Muscle layer of duodenum (tissue), 2 donors: ENCODE data around the gene SEMA3C.

ENCODE experiments used
- H3K27ac ChIP-seq: one replicate; pipeline ENCODE4 v1.7.0; 2013; ENCODE audit warnings: mild to moderate bottlenecking, low read length
- H3K27me3 ChIP-seq: one replicate; pipeline ENCODE4 v1.7.0; 2013; ENCODE audit warnings: low read depth, mild to moderate bottlenecking, control low read depth, low read length
- H3K36me3 ChIP-seq, 2 donors: one replicate each; pipeline ENCODE4 v1.7.0; 2013; ENCODE audit warnings: low read length in 2 of 2, control low read depth in 1 of 2, mild to moderate bottlenecking in 1 of 2; ENCODE audit not compliant: insufficient read depth in 2 of 2, control insufficient read depth in 1 of 2
- H3K4me1 ChIP-seq, 2 donors: one replicate each; pipeline ENCODE4 v1.7.0; 2013; ENCODE audit warnings: low read length in 2 of 2, mild to moderate bottlenecking in 2 of 2, control low read depth in 1 of 2, moderate library complexity in 1 of 2; ENCODE audit not compliant: insufficient read depth in 2 of 2, control insufficient read depth in 1 of 2
- H3K4me3 ChIP-seq, 2 donors: one replicate each; pipeline ENCODE4 v1.7.0; 2013; ENCODE audit warnings: low read length in 2 of 2, low read depth in 1 of 2, mild to moderate bottlenecking in 1 of 2
- H3K9me3 ChIP-seq, 2 donors: one replicate each; pipeline ENCODE4 v1.7.0; 2013; ENCODE audit warnings: low read length in 2 of 2, control low read depth in 1 of 2, mild to moderate bottlenecking in 1 of 2; ENCODE audit not compliant: control insufficient read depth in 1 of 2
- donor health status: healthy.

SEMA3C gene

DNA sequence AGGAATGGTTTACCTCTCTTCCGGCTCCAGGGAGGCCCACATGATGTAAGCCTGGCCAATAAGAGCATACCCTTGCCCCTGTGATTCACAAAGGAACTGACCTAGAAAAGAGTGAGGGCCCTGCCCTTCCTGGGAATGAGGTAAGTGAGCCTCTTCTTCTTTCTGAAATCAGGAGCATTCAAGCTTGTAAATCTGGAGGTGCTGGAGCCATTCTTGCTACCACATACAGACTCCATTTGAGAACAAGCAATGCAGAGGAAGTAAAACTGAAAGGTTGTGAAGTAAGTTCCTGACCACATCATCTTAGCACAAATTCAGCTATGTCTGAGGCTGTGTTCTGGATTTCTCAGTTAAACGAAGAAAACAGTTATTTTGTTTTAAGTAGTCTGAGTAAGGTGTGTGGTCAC is 148.2 kb downstream of the SEMA3C start:
- Histone ChIP-seq H3K27me3 (no peaks in the 10 kb centered on the region), H3K4me1 (peaks cover 0 to 29% of the 10 kb centered on the region in 2 donors), H3K4me3 (no peak overlapping the region), H3K9me3 (no peaks in the 10 kb centered on the region), H3K36me3 (no peaks in the 10 kb centered on the region), H3K27ac (no peak overlapping the region)

DNA sequence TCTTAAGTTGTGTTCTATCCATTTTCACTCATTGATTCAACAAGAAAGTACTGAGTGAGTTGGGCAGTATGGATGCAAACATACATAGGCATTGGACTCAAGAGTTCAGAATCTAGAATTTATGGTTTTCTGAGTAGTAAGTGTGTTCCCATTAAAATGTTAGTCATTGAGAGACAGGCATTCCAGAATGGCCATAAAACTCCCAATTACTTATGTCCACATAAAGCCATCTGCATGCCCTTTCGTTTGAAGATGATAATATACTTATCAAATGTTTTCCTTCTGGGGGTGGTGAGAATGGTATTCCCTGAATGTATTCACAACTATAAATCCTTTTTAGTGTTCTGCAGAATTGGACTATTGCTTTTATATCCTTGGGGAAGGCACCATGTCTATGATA is 148.8 kb downstream of the SEMA3C start:
- no peaks in the 10 kb centered on the region for H3K9me3 ChIP-seq
- H3K4me3 ChIP-seq = no peak overlapping the region
- H3K27me3 ChIP-seq = no peaks in the 10 kb centered on the region
- no peaks in the 10 kb centered on the region for H3K36me3 ChIP-seq
- no peak overlapping the region for H3K27ac ChIP-seq
- peaks cover 0 to 29% of the 10 kb centered on the region in 2 donors for H3K4me1 ChIP-seq

GRCh38 chr7:80768756-80769155 is 150.1 kb downstream of the SEMA3C start:
- no peak overlapping the region for H3K27ac ChIP-seq
- H3K4me3 ChIP-seq = no peak overlapping the region
- H3K36me3 ChIP-seq = no peaks in the 10 kb centered on the region
- no peaks in the 10 kb centered on the region for H3K27me3 ChIP-seq
- H3K4me1 ChIP-seq = peaks cover 0 to 29% of the 10 kb centered on the region in 2 donors
- H3K9me3 ChIP-seq = no peaks in the 10 kb centered on the region

- Histone ChIP-seq H3K27me3 (no peaks in the 10 kb centered on the region), H3K4me3 (no peak overlapping the region), H3K36me3 (no peaks in the 10 kb centered on the region), H3K9me3 (no peaks in the 10 kb centered on the region), H3K27ac (no peak overlapping the region), H3K4me1 (peaks cover 0 to 21% of the 10 kb centered on the region in 2 donors)
These were observed 151.2 kb downstream of the SEMA3C start for GRCh38 chr7:80767654-80768053.

GRCh38 chr7:80766724-80767123 is 152.1 kb downstream of the SEMA3C start:
- Histone ChIP-seq H3K4me1 (peaks cover 0 to 12% of the 10 kb centered on the region in 2 donors), H3K36me3 (no peaks in the 10 kb centered on the region), H3K4me3 (no peak overlapping the region), H3K27ac (no peak overlapping the region), H3K27me3 (no peaks in the 10 kb centered on the region), H3K9me3 (no peaks in the 10 kb centered on the region)

DNA sequence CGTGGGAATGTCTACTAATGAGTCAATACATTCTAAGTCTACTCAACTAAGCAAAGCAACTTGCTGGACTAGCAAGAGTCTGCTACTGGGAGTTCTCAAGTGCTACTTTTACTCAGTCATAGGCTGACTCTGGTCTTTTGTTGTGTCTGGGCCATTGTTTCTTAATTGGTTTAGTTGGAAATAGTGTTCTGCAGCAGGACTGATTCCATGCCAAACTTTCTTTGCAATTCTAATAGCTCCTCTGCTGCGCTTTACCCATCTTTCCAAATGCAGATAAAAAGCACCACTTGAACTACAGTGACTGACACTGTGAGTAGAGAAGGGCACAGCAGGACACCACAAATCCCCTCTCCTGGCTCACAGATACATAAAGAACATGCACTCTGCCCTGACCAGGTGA is 154.7 kb downstream of the SEMA3C start:
- H3K36me3 ChIP-seq = no peaks in the 10 kb centered on the region

DNA sequence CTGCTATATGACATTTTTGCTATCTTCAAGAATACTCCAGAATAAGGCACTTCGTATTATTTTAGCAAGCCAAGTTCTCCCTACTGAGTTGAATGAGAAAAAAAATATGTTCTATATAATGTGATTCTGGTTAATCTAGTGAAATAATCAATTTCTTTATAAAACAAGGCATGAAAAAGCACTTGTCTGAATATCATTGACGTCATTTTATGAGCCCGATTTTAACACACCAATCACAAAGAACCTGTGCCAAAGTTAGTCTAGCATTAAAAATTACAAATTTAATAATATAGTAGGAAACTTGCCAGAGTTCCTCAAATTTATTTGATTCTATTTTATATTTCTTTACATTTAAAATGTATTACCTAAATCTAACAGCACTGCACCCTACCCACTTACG is 155.1 kb downstream of the SEMA3C start:
- no peak overlapping the region for H3K4me3 ChIP-seq
- no peaks in the 10 kb centered on the region for H3K36me3 ChIP-seq
- H3K27ac ChIP-seq = no peak overlapping the region
- H3K4me1 ChIP-seq = peaks cover 0 to 8% of the 10 kb centered on the region in 2 donors
- no peaks in the 10 kb centered on the region for H3K9me3 ChIP-seq
- H3K27me3 ChIP-seq = no peaks in the 10 kb centered on the region

More for the DNA sequence above, 154.7 kb downstream of the SEMA3C start:
- H3K4me3 ChIP-seq = no peak overlapping the region
- H3K9me3 ChIP-seq = no peaks in the 10 kb centered on the region
- H3K27ac ChIP-seq = no peak overlapping the region
- H3K27me3 ChIP-seq = no peaks in the 10 kb centered on the region
- peaks cover 0 to 8% of the 10 kb centered on the region in 2 donors for H3K4me1 ChIP-seq

GRCh38 chr7:80763289-80763688 is 155.6 kb downstream of the SEMA3C start:
- no peaks in the 10 kb centered on the region for H3K9me3 ChIP-seq
- H3K4me1 ChIP-seq = peaks cover 0 to 8% of the 10 kb centered on the region in 2 donors
- no peaks in the 10 kb centered on the region for H3K27me3 ChIP-seq
- H3K36me3 ChIP-seq = no peaks in the 10 kb centered on the region
- H3K27ac ChIP-seq = no peak overlapping the region
- no peak overlapping the region for H3K4me3 ChIP-seq

GRCh38 chr7:80760292-80760691 is 158.6 kb downstream of the SEMA3C start:
- Histone ChIP-seq H3K4me3 (no peak overlapping the region), H3K4me1 (no peaks in the 10 kb centered on the region), H3K36me3 (peaks cover 0 to 4% of the 10 kb centered on the region in 2 donors), H3K27ac (no peak overlapping the region), H3K27me3 (no peaks in the 10 kb centered on the region), H3K9me3 (no peaks in the 10 kb centered on the region)

DNA sequence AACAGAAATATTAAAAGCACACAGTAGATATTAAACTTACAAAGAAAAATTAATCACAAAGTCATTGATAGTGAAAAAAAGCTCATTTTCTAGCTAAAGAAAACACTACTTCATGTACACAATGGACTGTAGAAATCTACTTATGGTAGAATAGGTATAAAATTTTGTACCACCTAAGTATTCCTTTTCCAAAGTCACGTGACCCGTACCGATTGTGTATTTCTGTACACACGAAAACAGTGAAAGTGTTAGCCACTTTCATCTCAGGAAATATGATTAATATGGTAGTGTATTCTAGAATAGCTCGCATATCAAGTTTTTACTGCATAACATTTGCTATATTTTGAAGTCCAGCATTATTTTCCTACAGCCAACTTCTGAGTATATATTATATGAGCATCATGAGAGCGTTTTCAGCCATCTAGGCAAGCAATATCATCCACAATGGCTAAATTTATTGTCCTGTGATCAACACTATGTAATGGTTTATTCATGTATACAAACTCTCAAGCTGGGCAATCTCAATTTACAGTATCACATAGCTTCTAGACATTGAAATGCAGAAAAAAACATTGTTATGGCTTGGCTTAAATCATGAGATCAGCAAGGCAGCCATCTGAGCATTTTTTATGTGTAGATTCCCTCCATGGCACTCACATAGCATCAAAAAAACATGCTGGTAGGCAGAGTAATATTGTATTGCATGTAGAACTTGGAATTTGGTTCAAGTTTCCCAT is 165.7 kb downstream of the SEMA3C start:
- Histone ChIP-seq H3K27ac (no peak overlapping the region), H3K4me1 (no peaks in the 10 kb centered on the region), H3K27me3 (no peaks in the 10 kb centered on the region), H3K36me3 (peaks cover 0 to 7% of the 10 kb centered on the region in 2 donors), H3K9me3 (no peaks in the 10 kb centered on the region), H3K4me3 (no peak overlapping the region)

- Histone ChIP-seq H3K27ac (no peak overlapping the region), H3K4me1 (no peaks in the 10 kb centered on the region), H3K9me3 (no peaks in the 10 kb centered on the region), H3K4me3 (no peak overlapping the region), H3K27me3 (no peaks in the 10 kb centered on the region), H3K36me3 (peaks cover 0 to 8% of the 10 kb centered on the region in 2 donors)
These were observed 169.6 kb downstream of the SEMA3C start for GRCh38 chr7:80749270-80749669.
